GM18519 (cell line): Measurements from ENCODE around the gene DICER1.

Source experiments
- ATAC-seq: cut with Tn5 transposase; IDR thresholded peaks from one replicate; pipeline ENCODE4 v1.9.1; 2021; ENCODE audit warnings: mild to moderate bottlenecking, moderate library complexity; ENCODE audit not compliant: unreplicated experiment, low FRiP score

Gene DICER1

GRCh38 chr14:95126906-95127530 is 30.3 kb downstream of the DICER1 start:
- no peak for ATAC-seq

- no peak for ATAC-seq
Measured at GRCh38 chr14:95125915-95126314, 31.4 kb downstream of the DICER1 start.

- no peak for ATAC-seq
Measured at GRCh38 chr14:95125221-95125620, 32.1 kb downstream of the DICER1 start.

GRCh38 chr14:95123891-95124579 is 33.3 kb downstream of the DICER1 start:
- ATAC-seq, result no peak

GRCh38 chr14:95122621-95122945 is 34.7 kb downstream of the DICER1 start:
- ATAC-seq, result no peak

GRCh38 chr14:95121911-95122620 is 35.3 kb downstream of the DICER1 start:
- ATAC-seq, result no peak

GRCh38 chr14:95119336-95119735 is 38.0 kb downstream of the DICER1 start:
- no peak for ATAC-seq

GRCh38 chr14:95117937-95118721 is 39.2 kb downstream of the DICER1 start:
- no peak for ATAC-seq

GRCh38 chr14:95113476-95113875 is 43.9 kb downstream of the DICER1 start:
- no peak for ATAC-seq

- ATAC-seq, result no peak
Measured at GRCh38 chr14:95111507-95112164, 45.7 kb downstream of the DICER1 start.

GRCh38 chr14:95110178-95110577 is 47.2 kb downstream of the DICER1 start:
- ATAC-seq, result no peak

GRCh38 chr14:95107711-95108110 is 49.6 kb downstream of the DICER1 start:
- no peak for ATAC-seq

GRCh38 chr14:95106971-95107370 is 50.4 kb downstream of the DICER1 start:
- ATAC-seq, result no peak

GRCh38 chr14:95104911-95105310 is 52.4 kb downstream of the DICER1 start:
- no peak for ATAC-seq

GRCh38 chr14:95102680-95103044 is 54.7 kb downstream of the DICER1 start:
- ATAC-seq, result no peak

GRCh38 chr14:95101736-95102679 is 55.3 kb downstream of the DICER1 start:
- no peak for ATAC-seq

- ATAC-seq, result no peak
Measured at GRCh38 chr14:95098984-95099599, 58.2 kb downstream of the DICER1 start.

- no peak for ATAC-seq
Measured at GRCh38 chr14:95097385-95097784, 59.9 kb downstream of the DICER1 start.

- ATAC-seq, result no peak
Measured at GRCh38 chr14:95096476-95096875, 60.9 kb downstream of the DICER1 start.
